HTR-8/SVneo (cell line): ENCODE data around the gene AOPEP.

Experiments used
- DNase-seq: peaks from one replicate; pipeline ENCODE4 v3.0.0; 2011; ENCODE audit warnings: low spot score, mixed read lengths; ENCODE audit not compliant: insufficient read length
- FAIRE-seq: peaks from 2 replicates; lab custom pipeline; 2011; peaks lifted over from hg19 to GRCh38; lab: Jason Lieb, UNC

AOPEP gene

DNA sequence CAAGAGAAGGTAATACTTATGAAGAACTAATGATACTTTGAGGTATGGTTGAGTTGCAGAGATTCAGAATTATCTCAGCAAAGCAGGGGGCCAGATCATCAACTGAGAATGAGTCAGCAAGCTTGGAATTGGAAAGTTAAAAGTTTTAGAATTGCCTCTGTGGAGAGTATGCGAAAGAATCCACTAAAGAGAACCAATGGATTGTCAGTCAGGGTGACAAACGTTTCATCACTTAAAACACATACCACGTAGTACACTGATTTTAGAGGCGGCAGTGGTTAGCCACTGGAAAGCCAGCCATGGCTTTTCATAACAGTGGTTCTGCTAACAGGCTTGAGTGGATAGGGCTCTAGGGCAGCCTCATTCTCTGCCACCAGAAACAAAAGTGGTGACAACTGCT, 30.7 kb downstream of the AOPEP start:
- FAIRE-seq: no peak

DNA sequence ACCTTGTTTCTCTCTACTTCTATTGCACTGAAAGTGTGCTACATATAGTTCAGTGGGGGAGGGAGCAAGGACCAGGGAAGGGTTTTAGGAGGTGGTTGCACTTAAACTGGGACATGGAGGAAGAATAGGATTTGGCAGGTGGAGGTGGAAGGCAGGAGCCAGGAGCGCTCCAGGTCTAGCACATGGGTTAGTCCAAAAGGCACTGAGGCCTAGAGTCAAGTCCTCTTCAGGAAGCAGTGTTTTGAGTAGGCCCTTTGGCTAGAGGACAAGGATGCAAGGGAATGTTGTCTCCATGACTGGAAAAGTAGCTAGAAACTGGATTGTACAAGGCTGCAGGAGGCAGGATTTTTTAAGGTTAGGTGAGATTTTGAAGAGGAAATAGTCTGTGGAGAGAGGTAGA, 31.5 kb downstream of the AOPEP start:
- no peak for FAIRE-seq
- DNase-seq: no peak

More for the DNA sequence above, 30.7 kb downstream of the AOPEP start:
- DNase-seq: no peak

DNA sequence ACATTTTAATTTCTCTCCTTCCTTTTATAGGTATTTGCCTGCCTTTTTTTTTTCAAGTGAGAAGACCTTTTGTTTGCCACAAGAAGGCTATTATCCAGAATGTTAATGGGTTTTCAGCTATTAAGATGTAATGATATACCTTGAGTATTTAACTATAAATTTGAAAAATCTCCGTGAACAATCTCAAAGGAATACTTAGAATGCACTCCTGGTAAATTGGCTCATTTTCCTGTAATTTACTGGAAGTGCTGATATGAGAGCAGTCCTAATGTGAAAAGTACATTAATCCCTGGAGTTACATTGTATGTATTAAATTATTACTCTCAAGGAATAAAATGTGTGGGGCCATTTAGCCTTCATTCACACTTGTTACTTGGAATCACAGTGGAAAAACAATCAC, 32.4 kb downstream of the AOPEP start:
- FAIRE-seq: no peak
- no peak for DNase-seq

DNA sequence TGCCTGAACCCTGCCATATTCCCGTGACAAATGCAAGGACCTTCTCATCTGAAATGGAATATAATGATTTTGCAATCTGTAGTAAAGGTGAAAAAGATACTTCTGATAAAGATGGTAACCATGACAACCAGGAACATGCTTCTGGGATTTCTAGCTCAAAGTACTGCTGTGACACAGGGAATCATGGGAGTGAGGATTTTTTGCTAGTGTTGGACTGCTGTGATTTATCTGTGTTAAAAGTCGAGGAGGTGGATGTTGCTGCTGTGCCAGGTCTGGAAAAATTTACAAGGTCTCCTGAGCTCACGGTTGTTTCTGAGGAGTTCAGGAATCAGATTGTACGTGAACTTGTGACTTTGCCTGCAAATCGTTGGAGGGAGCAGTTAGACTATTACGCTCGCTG, 33.5 kb downstream of the AOPEP start:
- FAIRE-seq (no peak), DNase-seq (no peak)

DNA sequence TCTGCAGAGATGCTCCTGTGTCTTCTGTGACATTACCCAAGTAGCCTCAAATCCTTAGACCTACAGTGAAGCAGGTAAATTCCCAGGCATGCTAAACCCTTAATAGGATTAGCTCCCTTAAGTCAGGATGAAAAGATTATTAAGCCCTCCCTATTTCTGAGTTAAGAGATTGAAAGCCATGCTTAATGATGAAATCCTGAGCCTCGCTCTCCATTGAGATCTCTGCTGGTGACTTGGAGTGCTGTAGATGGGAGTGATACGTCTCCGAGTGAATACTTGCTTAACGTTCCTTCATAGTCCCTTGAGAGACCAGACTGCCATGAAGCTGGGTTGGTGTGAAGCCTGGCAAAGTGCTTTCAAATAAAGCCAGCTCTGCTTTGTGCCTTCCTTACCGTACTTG, 34.2 kb downstream of the AOPEP start:
- DNase-seq (no peak), FAIRE-seq (no peak)

DNA sequence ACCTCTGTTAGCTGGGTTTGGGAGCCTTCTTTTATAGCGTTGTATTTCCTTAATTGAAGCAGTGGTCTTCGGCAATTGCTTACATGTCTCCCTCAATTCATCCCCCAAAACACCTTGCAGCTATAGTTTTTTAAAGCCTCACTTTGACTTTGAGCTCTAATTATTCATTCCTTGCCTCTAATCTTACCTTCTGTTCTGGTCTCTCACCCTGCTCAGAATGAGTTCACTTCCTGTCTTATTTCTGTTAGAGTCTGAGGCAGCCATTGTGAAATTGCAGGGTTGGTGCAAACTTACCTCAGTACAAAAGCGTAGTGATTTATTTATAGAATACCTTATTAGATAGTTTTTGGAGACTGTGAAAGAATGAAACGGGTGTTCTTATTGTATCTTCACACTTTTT, 35.0 kb downstream of the AOPEP start:
- no peak for DNase-seq
- no peak for FAIRE-seq

DNA sequence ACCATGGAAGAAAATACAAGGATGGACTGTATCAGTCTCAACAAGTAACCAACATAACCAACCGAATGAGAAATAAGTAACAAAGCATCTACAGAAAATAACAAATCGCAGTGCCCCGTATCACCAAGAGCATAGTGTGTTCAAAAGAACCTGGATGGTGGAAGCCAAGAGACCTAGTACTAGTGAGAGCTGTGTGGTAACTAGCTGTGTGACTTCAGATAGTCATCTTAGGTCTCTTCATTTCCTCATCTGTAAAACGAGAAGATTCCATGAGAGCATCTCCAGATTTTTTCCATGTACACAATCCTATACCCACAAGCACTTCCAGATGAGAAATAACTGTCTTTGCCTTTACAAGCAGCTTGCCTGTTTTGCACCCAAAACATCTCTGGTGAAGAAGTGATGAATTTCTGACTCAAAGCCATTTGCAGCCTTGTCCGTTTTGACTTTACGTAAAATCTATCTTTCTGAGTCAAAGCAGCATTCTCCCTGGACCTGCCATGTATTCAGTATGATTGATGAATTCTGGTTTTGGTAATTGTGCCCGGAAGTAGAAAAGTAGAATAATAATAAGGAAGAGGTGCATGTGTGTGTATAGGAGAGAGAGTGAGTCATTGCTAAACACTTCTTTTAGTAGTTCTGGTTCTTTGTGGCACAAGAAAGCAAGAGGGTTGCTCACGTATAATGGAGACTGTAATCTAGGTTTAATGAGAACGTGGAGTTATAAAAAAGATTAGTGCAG, 41.0 kb downstream of the AOPEP start:
- FAIRE-seq: no peak
- DNase-seq: no peak

DNA sequence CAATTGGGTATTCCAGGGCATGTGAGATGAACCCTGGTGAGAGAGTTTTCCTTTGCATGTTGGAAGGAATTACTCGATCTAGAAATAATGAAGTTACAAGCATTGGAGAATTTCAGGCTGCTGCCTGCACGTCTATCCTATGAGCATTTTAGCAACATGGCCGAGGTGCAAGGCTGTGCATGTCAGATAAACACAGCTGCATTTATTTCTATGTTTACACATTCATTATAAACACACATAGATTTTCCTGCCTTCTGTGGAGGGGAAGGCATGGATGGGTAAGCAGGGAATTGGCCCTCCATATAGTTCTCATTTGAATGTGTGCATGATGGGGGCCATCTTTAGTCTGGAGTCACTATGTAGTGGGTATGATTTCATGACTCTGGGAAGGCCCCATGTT, 42.3 kb downstream of the AOPEP start:
- DNase-seq (no peak), FAIRE-seq (no peak)

DNA sequence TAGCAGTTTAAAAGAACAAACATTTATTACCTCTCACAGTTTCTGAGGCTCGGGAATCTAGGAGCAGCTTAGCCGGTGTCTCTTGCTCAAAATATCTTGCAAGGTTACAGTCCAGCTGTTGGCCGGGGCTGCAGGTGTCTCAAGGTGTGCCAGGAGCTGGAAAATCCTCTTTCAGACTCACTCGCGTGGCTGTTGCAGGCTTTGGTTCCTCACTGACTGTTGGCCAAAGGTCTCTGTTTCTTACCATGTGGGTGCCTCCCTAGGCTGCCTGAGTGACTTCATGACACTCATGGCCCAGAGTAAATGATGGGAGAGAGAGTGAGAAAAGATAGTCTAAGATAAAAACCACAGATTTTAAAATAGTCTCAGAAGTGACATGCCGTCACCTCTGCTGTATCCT, 43.8 kb downstream of the AOPEP start:
- FAIRE-seq (no peak), DNase-seq (no peak)

DNA sequence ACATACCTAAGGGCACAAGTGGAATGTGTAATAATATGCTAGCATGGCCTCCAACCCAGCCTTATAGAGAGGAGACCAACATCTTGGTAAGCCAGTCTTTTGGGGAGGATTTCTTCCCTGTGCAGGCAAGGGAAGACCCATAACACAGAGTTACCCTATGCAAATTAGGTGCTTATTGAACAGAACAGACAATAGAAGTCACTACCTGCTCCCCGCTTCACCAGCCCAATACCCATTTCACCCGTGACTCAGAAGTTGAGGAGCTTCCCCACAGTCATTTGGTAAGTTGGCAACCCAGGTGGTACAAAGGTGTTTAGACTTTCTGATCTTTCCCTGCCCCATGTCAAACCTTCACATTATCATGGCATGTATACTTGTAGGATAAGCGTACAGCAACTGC, 44.6 kb downstream of the AOPEP start:
- no peak for FAIRE-seq

DNA sequence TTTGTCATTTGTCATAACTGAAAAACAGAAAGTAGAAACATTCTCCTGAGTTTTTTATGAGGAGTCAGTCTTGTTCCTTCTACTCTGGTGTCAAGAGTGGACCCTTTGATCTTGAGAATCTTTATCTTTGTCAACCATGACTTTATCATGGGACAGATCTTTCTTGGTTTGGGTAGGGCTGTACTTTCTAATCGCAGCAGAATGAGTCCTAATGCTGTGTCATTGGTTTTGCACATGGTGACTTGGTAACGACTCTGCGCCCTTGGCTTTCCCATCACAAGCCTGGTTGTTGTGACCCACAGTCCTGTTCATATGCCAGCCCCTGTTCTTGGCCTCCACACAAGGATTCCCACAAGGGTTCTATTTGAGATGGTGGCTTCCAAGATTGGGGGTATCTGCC, 45.6 kb downstream of the AOPEP start:
- no peak for FAIRE-seq
- no peak for DNase-seq

More for the DNA sequence above, 44.6 kb downstream of the AOPEP start:
- no peak for DNase-seq

DNA sequence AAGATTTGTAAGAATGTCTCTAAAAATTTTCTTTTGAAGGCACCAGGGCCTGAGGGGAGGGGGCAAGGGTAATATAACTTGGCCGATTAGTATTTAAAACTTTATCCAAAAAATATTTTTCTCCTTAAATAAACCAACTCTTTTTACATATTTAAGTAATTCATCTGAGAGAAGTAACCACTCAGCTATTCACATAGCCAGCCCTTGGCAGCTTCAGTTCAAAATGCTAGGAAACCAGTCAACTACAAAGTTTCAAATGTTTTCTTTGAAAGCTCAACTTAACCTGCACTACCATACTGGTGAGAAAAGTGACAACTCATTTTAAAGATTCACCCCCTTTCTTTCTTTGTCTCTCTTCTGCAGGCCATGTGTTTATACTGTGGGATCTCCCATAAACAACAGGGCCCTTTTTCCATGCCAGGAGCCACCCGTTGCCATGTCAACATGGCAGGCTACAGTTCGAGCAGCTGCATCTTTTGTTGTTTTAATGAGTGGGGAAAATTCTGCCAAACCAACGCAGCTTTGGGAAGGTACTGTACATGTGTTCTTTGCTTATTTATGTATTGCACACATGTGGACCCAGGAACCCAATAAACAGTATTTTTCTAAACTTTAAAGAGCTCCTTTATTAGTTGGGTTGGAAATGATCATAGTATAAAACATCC, 46.3 kb downstream of the AOPEP start:
- DNase-seq (no peak), FAIRE-seq (no peak)

DNA sequence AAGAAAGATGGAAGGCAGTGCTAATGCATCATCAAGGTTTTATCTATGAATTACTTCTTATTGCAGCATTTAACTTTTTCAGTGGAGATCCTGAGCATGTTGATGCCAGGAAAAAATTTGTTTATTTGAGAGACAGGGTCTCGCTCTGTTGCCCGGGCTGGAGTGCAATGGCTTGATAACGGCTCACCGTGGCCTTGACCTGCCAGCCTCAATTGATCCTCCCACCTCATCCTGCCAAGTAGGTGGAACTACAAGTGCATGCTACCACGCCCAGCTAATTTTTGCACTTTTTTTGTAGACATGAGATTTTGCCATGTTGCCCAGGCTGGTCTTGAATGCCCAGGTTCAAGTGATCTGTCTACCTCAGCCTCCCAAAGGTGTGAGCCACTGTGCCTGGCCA, 47.2 kb downstream of the AOPEP start:
- no peak for FAIRE-seq
- DNase-seq: no peak

DNA sequence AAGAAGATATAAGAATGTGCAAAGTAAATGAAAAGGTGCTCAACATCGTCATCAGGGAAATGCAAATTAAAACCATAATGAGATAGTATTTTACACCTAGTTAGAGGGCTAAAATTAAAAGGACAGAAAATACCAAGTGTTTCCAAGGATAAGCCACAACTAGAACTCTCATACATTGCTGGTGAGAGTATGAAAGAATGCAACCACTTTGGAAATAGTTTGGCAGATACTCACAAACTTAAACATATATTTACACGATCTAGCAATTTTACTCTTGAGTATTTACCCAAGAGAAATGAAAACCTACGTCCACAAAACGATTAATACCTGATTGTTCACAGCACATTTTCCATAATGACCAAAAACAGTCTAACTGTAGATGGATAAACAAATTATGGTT, 51.5 kb downstream of the AOPEP start:
- FAIRE-seq (no peak), DNase-seq (no peak)

DNA sequence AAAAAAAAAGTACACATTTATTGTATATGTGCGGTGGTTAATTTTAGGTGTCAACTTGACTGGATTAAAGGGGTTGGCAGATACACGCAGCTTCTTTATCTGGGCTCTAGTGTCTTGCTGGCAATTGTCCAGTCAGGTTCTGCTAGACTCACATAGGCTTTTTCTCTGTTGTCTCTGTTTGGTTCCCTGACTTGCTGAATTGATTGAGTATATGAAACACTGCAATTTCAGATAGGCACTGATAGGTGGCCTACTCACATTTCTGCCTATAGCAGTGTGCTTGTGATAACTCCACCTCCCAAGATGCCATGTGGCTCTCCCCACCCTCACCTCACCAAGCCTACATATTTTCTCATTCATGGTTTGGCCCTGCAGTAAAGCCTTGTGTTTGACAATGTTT, 52.5 kb downstream of the AOPEP start:
- FAIRE-seq: no peak
- DNase-seq: no peak

DNA sequence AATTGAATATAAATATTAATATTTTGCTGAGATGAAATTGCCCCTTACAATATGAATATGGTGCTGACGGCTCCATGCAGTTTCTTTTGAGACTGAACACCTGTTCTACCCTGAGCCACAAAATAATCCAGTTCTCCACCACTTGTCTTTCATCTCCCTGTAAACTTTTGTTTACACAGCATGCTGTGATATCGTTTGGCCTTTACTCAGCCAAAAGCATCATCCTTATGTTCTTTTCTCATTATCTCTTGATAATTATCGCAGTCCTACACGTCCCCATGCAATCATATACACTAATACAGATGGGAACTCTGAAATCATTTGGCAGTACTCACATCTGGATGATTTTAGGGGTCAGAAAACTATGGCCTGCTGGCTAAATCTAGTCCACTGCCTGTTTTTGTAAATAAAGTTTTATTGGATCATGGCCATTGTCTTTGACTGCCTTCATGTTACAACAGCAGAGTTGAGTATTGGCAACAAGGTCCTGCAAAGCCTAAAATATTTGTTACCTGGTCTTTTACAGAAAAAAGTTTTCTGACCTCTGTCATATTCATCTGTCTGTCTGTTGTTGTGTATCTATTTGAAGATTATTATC, 53.3 kb downstream of the AOPEP start:
- FAIRE-seq (no peak), DNase-seq (no peak)

DNA sequence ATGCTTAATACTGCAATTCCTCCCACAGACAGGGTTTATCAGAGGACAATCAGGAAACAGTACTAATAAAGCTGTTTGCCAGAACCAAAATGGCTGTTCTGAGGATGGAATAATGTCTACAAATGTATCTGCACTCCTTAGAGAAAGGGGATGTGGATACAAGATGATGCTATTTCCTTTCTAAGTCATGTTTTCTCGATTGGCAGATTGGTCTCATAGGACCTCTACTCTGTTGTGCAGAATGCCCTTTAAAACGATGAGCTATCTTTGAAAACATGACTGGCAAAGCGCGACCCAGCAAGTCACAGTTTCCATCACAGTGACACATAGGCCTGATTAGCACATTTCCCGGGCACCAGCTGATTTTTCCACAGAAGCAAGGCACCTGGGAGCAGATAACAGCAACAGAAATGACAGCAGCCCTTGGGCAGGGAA, 54.0 kb downstream of the AOPEP start:
- FAIRE-seq: no peak
- no peak for DNase-seq

DNA sequence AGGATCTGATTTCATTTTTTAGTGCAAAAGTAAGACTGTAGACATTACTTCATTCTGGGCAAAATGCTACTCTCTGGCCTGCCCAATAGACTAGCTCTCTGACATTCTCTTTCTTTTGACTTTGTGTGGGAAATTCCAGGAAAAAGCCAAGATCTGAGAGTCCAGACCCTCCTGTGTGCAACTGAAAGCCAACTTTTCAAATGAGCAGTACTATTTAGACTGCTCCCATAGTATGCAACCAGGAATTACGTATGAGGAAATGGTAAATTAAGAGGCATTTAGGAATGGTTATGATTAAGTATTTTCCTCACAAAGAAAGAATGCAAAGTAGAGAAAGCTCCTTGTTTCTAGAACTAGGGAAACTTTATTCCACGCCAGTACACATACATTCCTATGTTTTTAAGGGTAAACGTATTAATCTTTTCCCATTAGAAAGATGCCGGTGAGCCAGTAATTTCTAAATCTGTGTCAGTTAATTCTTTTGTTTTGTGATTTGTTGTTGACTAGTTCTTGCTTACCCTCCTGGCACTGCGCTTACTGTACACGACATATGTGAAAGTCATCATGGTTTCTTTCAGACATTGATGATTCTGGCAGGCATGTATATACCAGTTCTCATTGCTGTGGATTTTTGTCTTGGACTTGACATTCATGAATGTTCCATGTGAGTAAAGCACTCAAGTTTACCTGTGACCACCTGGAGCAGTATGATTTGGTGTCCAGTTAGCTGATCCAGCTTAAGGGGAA, 56.0 kb downstream of the AOPEP start:
- FAIRE-seq: no peak
- DNase-seq: no peak

DNA sequence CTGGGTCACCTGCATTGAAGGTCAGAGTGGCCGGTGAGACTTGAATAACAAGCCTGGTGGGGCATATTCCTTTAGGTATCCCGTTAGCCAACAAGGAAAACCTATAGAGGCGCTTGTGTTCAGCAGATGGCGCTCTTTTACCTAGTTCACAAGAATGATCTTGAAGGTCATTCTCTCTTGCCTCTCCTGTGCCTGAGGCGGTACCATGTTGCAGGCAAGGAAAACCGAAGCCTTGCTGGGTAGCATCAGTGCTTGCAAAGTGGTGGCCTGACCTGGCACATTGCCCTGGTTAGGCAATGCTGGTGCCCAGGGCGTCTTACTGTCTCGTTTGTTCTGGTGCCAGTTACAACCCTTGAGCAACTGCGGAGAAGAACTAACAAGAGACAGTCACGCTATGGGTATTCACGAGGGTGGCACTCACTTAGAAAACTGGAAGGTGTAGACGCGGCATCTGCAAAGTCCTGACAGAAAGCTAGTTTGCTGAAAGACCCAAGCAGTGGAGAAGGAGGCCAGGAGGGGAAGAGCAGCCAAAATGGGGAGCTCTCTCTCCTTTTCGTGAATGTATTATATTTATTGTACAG, 56.7 kb downstream of the AOPEP start:
- no peak for FAIRE-seq

DNA sequence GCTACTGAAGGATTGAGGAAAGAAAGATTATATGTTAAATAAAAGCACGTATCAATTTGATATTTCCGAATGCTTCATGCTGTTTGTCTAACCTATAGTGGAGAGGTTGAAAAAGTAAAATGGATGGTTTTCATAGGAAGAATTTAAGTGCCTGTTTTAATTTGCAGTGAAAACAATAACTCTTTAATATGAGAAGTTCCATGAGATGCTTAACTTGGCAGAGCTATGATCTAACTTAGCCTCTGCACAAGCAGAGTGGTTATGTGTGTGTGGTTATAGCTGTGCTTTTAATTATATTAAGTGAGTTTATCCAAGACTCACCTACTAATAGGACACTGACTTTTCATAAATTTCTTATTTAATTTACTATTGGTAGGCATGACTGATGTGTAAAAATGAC, 57.4 kb downstream of the AOPEP start:
- DNase-seq: no peak

More for the DNA sequence above, 56.7 kb downstream of the AOPEP start:
- DNase-seq: peak; percentile 60

More for the DNA sequence above, 57.4 kb downstream of the AOPEP start:
- no peak for FAIRE-seq
